Melanocyte of skin (primary cell): ENCODE data around the gene RGS2. TPM values are rescaled to one million over a fixed set of nuclear protein-coding genes. Genes with fewer than 3 reads are reported as not detected.

ENCODE experiments used
- total RNA-seq, 2 donors: library from RNA; depleted of rRNA; stranded (reverse); fragments of >200 nt; gene quantifications; 2 replicates each; pipeline ENCODE4 v1.2.3, GENCODE V29; 2012

Gene RGS2, protein sequence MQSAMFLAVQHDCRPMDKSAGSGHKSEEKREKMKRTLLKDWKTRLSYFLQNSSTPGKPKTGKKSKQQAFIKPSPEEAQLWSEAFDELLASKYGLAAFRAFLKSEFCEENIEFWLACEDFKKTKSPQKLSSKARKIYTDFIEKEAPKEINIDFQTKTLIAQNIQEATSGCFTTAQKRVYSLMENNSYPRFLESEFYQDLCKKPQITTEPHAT
- total RNA-seq, result 10 to 100 TPM; 14.5 to 50.0 TPM

DNA sequence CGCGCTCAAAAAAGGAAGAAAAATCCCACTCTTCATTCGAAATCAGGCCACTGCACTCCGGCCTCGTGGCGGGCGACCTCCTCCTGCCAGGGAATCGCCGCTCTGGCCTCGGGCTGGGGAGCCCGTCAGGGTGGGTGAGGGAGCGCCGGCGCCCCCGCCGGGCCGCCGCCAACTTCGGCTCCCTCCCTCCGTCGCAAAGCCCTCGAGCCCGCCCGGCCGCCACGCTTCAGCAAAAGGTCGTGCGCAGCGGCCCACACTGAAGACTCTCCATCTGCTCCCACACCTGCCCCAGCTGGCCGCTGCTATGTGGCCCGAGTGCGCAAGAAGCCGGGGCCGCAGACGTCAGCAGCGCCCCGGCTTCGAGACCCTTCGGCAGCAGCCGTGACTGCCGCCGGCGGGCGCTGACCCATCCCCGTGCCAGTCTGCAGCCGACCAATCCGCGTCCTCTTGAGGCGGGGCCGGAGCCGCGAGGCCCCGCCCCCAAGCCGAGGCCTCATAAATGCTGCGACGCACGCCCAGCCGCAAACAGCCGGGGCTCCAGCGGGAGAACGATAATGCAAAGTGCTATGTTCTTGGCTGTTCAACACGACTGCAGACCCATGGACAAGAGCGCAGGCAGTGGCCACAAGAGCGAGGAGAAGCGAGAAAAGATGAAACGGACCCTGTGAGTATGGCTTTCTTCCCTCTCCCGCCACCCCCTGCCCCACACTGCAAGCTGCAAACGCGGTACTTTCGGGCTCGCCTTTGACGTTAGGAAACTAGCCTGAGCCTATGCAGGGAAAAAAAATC lies at the start of gene RGS2:
Gene RGS2 (plus strand): TSS at position 522 of the 789 bp plus-strand sequence. CDS start 33 bp downstream, at position 555.

Other genes starting within 250 kb of the RGS2 start
- 1 to 10 TPM; 1.0 to 3.7 TPM for gene RGS1, start 233.3 kb upstream of the RGS2 start, total RNA-seq
- not detected for gene RGS13, start 172.9 kb upstream of the RGS2 start, total RNA-seq